ENCODE measurements around the gene DNAJC6.
"Not testable (repeated sequence)": the region's sequence is repeated elsewhere in the genome, so short reads cannot be mapped to it uniquely, and the experiment has no call there.

The DNAJC6 gene

DNA sequence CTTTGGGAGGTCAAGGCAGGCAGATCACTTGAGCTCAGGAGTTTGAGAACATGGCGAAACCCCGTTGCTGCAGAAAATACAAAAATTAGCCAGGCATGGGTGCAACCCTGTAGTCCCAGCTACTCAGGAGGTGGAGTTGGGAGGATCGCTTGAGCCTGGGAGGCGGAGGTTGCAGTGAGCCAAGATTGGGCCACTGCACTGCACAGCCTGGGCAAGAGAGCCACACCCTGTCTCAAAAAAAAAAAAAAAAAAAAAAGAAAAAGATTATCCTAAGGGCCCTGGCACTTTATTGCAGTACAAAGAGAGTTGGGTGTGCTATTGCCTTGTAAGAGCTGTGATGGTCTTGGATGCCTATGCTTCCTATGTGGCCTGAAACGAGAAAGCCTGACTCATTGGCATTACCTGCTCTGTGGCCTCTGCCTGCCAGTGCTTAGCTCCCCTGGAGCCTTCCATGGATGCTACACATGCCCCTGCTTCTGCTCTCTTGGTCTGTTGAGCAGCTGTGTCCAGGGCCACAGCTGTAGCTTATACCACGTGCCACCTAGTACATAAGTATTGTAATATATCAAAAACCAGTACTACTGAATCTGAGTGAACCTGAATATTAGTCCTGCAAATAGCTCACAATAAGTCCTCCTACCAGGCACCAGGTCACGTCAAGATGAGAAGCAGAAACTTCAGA is 45.8 kb downstream of the DNAJC6 start:
- no peak for DNase-seq (ENCODE audit: low read depth in 3 of 3, low spot score in 1 of 3)

- DNase-seq (ENCODE audit: low read depth in 3 of 3, low spot score in 1 of 3): no peak
These were observed 48.1 kb downstream of the DNAJC6 start for GRCh38 chr1:65357291-65357960.

DNA sequence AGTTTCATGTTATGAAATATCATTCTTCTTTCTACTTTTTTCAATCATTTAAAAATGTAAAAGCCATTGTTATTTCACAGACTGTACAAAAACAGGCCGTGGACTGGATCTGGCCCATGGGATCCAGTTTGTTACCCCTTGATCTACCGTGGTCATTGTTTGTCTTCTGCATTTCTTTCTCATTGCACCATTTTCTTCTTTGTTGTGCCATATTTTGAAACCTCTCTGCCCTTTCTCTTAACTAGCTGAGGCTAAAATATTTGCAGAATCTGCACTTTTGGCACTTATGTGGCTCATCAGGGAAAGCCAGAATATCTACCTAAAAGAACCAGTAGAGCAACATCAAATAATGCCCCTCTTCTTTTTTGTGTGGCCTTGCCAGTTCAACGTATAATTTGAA is 50.5 kb downstream of the DNAJC6 start:
- DNase-seq (ENCODE audit: low read depth in 3 of 3, low spot score in 1 of 3): no peak

DNA sequence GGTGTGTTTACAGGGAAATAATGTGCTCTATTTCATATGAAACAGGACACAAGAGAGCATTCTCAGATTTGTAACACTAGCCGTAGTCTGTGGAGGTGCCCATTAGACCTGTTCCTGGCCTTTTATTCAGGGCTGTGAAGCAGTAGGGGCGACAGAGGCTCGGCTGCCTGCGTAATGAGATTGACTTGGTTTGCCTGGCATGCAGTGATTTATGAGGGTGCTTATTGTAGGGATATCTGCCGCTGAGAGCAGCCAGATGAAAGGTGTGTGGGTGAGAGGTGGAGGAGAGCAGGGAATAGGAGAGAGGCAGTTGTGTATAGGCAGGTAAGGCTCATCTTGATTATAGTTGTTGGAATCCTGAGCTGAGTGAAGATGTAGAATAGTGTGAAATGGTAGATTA is 51.3 kb downstream of the DNAJC6 start:
- DNase-seq (ENCODE audit: low read depth in 3 of 3, low spot score in 1 of 3): no peak

GRCh38 chr1:65362545-65362944 is 53.2 kb downstream of the DNAJC6 start:
- no peak for DNase-seq (ENCODE audit: low read depth in 3 of 3, low spot score in 1 of 3)

DNA sequence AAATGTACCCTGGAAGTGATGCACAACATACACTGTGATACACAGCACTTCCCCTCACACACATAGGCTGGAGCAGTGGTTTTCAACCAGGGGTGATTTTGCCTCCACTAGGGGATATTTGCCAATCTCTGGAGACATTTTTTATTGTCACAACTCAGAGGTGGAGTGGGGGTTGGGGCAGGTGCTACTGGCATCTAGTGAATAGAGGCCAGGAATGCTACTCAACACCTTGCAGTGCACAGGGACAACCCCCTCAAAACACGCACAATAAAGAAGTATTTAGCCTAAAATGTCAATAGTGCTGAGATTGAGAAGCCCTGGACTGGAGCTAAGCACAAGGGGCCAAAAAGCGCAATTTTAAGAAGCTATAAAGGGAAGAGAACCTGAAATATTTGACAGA is 54.1 kb downstream of the DNAJC6 start:
- DNase-seq (ENCODE audit: low read depth in 3 of 3, low spot score in 1 of 3): no peak

DNA sequence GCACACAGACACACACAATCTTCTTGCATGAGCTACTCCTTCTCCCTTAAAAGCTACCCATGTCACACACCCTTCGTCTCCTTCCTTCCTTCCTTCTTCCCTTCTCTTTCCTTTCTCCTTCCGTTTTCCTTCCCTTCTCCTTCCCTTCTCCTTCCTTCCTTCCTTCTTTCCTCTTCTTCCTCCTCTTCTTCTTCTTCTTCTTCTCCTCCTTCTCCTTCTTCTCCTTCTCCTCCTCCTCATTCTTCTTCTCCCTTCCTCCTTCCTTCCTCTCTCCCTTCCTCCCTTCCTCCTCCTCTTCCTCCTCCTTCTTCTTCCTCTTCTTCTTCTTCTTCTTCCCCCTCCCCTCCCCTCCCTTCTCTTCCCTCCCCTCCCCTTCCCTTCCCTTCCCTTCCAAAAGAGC is 59.1 kb downstream of the DNAJC6 start:
- DNase-seq (ENCODE audit: low read depth in 3 of 3, low spot score in 1 of 3): no peak

DNA sequence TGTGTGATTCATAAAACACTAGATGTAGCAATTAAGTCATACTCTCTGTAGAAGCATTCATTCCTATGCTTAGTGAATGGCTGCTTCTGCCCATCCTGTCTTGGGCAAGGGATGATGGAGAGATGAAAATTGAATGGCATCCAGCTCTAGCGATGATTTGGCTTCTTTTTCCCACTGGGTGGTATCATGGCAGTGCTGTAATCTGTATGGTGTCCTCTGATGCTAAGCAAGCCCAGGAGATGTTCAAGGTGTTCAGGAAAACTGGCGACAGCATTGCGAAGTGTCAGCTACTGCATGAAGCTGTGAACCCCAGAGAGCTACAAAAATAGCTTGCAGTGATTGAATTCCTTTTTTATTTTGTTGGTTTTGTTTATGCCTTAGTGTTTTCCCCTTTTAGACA is 62.2 kb downstream of the DNAJC6 start:
- no peak for DNase-seq (ENCODE audit: low read depth in 3 of 3, low spot score in 1 of 3)

DNA sequence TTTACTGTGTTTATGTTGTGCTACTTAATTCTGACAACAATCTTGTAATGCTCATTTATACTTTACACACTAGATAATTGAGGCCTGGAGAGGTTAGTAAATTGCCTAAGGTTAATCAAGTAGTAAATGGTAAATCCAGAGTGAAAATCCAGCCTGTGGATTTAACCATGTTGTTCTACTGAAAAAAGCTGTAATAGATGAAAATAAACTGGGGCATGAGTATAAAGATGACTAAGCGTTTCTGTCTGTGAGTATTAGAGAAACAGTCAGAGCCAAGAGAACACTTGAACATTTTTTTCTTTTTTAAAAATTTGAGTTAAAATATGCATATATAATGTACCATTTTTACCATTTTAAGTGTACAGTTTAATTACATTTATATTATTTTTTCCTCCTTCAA is 63.2 kb downstream of the DNAJC6 start:
- DNase-seq (ENCODE audit: low read depth in 3 of 3, low spot score in 1 of 3): no peak

GRCh38 chr1:65377496-65378246 is 68.3 kb downstream of the DNAJC6 start:
- DNase-seq (ENCODE audit: low read depth in 3 of 3, low spot score in 1 of 3): no peak

DNA sequence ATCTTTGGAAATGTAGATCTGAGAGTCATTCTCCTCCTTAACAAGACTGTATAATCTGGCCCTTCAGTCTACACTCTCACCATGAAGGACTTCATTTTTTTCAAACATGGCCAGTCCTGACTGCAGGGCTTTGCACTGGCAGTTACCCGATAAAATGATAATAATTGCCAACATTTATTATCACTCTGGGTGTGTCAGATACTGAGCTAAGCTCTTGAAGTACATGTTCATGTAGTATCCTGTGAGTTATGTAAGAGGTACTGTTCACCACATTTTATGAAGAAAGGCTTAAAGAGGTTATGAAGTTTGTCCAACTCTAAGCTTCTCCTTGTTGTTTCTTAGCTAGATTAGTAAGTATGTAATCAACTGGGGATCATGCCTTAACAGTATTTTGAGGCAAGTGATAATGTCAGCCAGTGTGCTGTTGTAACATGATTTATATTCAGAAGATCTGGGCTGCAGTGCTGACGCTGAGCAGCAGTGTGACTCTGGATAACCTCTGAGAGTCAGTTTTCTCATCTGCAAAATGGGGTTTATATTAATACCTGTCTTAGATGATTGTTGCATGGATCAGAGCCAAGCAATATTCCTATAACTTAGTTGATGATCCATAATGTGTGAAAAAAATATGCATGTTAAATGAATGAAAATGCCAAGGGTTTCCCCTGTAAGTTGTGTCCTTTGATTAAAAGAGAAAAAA is 69.1 kb downstream of the DNAJC6 start:
- DNase-seq (ENCODE audit: low read depth in 3 of 3, low spot score in 1 of 3): no peak

DNA sequence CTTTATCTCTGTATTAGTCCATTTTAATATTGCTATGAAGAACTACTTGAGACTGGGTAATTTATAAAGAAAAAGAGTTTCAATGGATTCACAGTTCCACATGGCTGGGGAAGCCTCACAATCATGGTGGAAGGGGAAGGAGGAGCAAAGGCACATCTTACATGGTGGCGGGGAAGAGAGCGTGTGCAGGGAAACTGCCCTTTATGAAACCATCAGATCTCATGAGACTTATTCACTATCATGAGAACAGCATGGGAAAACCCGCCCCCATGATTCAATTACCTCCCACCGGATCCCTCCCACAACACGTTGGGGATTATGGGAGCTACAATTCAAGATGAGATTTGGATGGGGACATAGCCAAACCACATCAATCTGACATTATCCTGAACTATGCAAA is 75.1 kb downstream of the DNAJC6 start:
- DNase-seq (ENCODE audit: low read depth in 3 of 3, low spot score in 1 of 3): not testable (repeated sequence)

DNA sequence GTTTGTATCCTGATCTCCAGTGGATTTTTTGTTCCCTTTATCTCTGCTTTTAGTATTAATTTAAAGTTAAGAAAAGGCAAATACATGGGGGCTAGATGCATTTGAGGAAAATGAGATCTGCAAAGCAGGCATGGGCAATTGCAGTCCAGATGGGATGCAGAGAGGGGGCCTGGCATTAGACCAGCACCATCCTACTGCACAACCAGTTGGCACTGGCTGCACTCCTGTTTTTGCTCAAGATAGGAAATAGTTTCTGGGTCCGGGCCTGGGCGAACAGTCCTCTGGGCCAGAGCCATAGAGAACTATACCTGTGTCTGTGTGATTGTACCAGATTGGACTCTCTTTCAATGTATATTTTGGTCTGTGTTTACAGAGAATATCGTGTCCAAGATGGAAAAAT is 77.1 kb downstream of the DNAJC6 start:
- DNase-seq (ENCODE audit: low read depth in 3 of 3, low spot score in 1 of 3): no peak

GRCh38 chr1:65387821-65388220 is 78.5 kb downstream of the DNAJC6 start:
- DNase-seq (ENCODE audit: low read depth in 3 of 3, low spot score in 1 of 3): no peak

DNA sequence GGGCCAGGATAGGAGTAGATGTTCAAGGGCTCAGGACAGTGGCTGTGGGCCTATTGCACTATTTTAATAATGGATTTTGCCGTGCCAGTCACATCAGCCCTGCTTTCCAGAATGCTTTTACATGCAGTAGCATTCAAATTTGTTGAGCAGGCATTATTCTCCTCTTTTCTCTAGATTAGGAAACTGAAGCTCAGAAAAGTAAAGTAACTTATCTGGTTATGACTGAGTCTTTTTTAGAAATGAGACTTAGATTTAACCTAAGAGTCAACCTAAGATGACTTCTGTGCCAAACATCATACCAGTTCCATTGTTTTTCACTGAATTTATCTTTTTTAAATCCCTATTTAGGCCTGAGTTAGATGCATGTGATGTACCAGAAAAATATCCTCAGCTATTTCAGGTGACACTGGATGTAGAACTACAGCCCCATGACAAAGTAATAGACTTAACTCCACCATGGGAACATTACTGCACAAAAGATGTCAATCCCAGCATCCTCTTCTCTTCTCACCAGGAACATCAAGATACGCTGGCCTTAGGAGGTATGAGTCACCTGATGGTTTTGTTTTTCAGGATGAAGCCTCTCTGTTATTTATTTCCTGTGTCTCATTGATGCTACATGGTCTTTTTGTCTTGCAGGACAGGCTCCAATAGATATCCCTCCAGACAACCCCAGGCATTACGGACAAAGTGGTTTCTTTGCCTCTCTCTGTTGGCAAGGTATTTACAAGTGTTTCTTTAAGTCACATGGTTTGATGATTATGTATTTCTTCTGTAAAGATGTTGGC is 79.8 kb downstream of the DNAJC6 start:
- DNase-seq (ENCODE audit: low read depth in 3 of 3, low spot score in 1 of 3): no peak

DNA sequence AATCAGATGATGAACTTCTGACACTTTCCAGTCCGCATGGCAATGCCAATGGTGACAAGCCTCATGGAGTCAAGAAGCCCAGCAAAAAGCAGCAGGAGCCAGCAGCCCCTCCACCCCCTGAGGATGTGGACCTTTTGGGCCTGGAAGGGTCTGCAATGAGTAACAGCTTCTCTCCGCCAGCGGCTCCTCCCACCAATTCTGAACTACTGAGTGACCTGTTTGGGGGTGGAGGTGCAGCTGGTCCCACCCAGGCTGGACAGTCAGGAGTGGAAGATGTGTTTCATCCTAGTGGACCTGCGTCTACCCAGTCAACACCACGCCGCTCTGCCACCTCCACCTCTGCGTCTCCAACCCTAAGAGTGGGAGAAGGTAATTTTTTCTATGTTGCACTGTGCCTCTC is 83.2 kb downstream of the DNAJC6 start:
- DNase-seq (ENCODE audit: low read depth in 3 of 3, low spot score in 1 of 3): no peak

GRCh38 chr1:65393347-65393746 is 84.0 kb downstream of the DNAJC6 start:
- no peak for DNase-seq (ENCODE audit: low read depth in 3 of 3, low spot score in 1 of 3)

- DNase-seq (ENCODE audit: low read depth in 3 of 3, low spot score in 1 of 3): no peak
These were observed 84.6 kb downstream of the DNAJC6 start for GRCh38 chr1:65393928-65394327.

GRCh38 chr1:65395887-65396612 is 86.7 kb downstream of the DNAJC6 start:
- no peak for DNase-seq (ENCODE audit: low read depth in 3 of 3, low spot score in 1 of 3)

GRCh38 chr1:65398083-65398482 is 88.7 kb downstream of the DNAJC6 start:
- DNase-seq (ENCODE audit: low read depth in 3 of 3, low spot score in 1 of 3): no peak

Data from stimulated activated CD4-positive, alpha-beta T cell treated with anti-CD3 and anti-CD28 coated beads, TNF-alpha, amount 100 ng/mL, for 1 hour (primary cell).